Measurements from ENCODE around the gene TUBA3D.

GRCh38 chr2:131445896-131446295 lies 30.0 kb upstream of the TUBA3D start:
- TF ChIP-seq CTCF (IDR thresholded peaks at IDR 0.05): no peak
- TF ChIP-seq POLR2A (IDR thresholded peaks at IDR 0.05): no peak
- no peak for TF ChIP-seq EP300 (IDR thresholded peaks at IDR 0.05; ENCODE audit: low read depth)
- no peak for TF ChIP-seq POLR2AphosphoS5 (IDR thresholded peaks at IDR 0.05)
